ENCODE measurements around the gene PDIA6. TPM values are rescaled to one million over a fixed set of nuclear protein-coding genes. Genes with fewer than 3 reads are reported as not detected.

The PDIA6 gene
- total and polyA plus RNA-seq, 2 donors (not counting 1 experiment from before 2014, with no cell fraction given): 23.8 to 53.8 TPM

GRCh38 chr2:10742666-10743065, 69.9 kb downstream of the PDIA6 start:
- peaks cover 24% of the 10 kb centered on the region for H3K4me1 Mint-ChIP-seq
- Histone ChIP-seq H3K4me2 (replicated peaks; ENCODE audit: low read depth, low read length, poor library complexity, severe bottlenecking) (no peak overlapping the region), H2AFZ (ENCODE audit: insufficient read depth, low read depth, low read length, poor library complexity, severe bottlenecking) (no peak overlapping the region), H3K36me3 (replicated peaks in 1 of 2; ENCODE audit: control extremely low read depth in 1 of 2, control insufficient read depth in 1 of 2, extremely low read depth in 1 of 2, insufficient read depth in 2 of 2, low read length in 1 of 2) (no peaks in the 10 kb centered on the region), H3K79me2 (ENCODE audit: control insufficient read depth, insufficient read depth, low read length) (no peaks in the 10 kb centered on the region), H3K4me3 (ENCODE audit: control extremely low read depth in 1 of 5, extremely low read depth in 1 of 5, insufficient read depth in 1 of 5, low read depth in 2 of 5, low read length in 4 of 5) (no peak overlapping the region), H4K20me1 (ENCODE audit: control insufficient read depth, insufficient read depth, low read length, poor library complexity, severe bottlenecking) (no peaks in the 10 kb centered on the region), H3K4me1 (ENCODE audit: control insufficient read depth in 2 of 2, insufficient read depth in 2 of 2, low read length in 2 of 2) (peaks cover 18 to 19% of the 10 kb centered on the region in 2 donors), H3K9ac (ENCODE audit: low read length) (no peak overlapping the region), H3K27me3 (replicated peaks in 1 of 4; ENCODE audit: control extremely low read depth in 1 of 4, control insufficient read depth in 3 of 4, insufficient read depth in 4 of 4, low read length in 3 of 4) (no peaks in the 10 kb centered on the region), H3K27ac (ENCODE audit: low read length in 2 of 2) (no peak overlapping the region), H3K9me3 (ENCODE audit: control extremely low read depth in 1 of 3, control insufficient read depth in 2 of 3, insufficient read depth in 1 of 3, low read length in 2 of 3) (no peaks in the 10 kb centered on the region)
- TF ChIP-seq CTCF (IDR thresholded peaks at IDR 0.05): no peak
- no peak for TF ChIP-seq EZH2 (IDR thresholded peaks at IDR 0.05; ENCODE audit: borderline replicate concordance, insufficient read depth, low read depth, low read length, poor library complexity, severe bottlenecking)
- H3K4me3 Mint-ChIP-seq: no peak overlapping the region
- DNase-seq (no peak), ATAC-seq (ENCODE audit: low read depth) (no peak)
- 91% methylated on average over 7 of the region's 11 CpGs for WGBS (ENCODE audit: insufficient coverage)
- intact Hi-C loops (cut with micrococcal nuclease): loop anchor here (10.0 kb wide), 1 partner anchor 1188 kb away; the partner anchor contains the start of gene ADAM17
- no peak overlapping the region for H3K27ac Mint-ChIP-seq
- CTCF ChIA-PET: no interaction called here
- POLR2A ChIA-PET: no interaction called here
- no peaks in the 10 kb centered on the region for H3K9me3 Mint-ChIP-seq (ENCODE audit: insufficient read depth)
- no peaks in the 10 kb centered on the region for H3K27me3 Mint-ChIP-seq

GRCh38 chr2:10741139-10741538, 71.4 kb downstream of the PDIA6 start:
- 61% methylated on average over 2 of the region's 2 CpGs for WGBS (ENCODE audit: insufficient coverage)
- Histone ChIP-seq H3K27ac (ENCODE audit: low read length in 2 of 2) (no peak overlapping the region), H3K9ac (ENCODE audit: low read length) (no peak overlapping the region), H4K20me1 (ENCODE audit: control insufficient read depth, insufficient read depth, low read length, poor library complexity, severe bottlenecking) (no peaks in the 10 kb centered on the region), H3K9me3 (ENCODE audit: control extremely low read depth in 1 of 3, control insufficient read depth in 2 of 3, insufficient read depth in 1 of 3, low read length in 2 of 3) (no peaks in the 10 kb centered on the region), H3K27me3 (replicated peaks in 1 of 4; ENCODE audit: control extremely low read depth in 1 of 4, control insufficient read depth in 3 of 4, insufficient read depth in 4 of 4, low read length in 3 of 4) (no peaks in the 10 kb centered on the region), H2AFZ (ENCODE audit: insufficient read depth, low read depth, low read length, poor library complexity, severe bottlenecking) (no peak overlapping the region), H3K36me3 (replicated peaks in 1 of 2; ENCODE audit: control extremely low read depth in 1 of 2, control insufficient read depth in 1 of 2, extremely low read depth in 1 of 2, insufficient read depth in 2 of 2, low read length in 1 of 2) (no peaks in the 10 kb centered on the region), H3K4me3 (ENCODE audit: control extremely low read depth in 1 of 5, extremely low read depth in 1 of 5, insufficient read depth in 1 of 5, low read depth in 2 of 5, low read length in 4 of 5) (no peak overlapping the region), H3K4me2 (replicated peaks; ENCODE audit: low read depth, low read length, poor library complexity, severe bottlenecking) (no peak overlapping the region), H3K79me2 (ENCODE audit: control insufficient read depth, insufficient read depth, low read length) (no peaks in the 10 kb centered on the region), H3K4me1 (ENCODE audit: control insufficient read depth in 2 of 2, insufficient read depth in 2 of 2, low read length in 2 of 2) (peaks cover 15% of the 10 kb centered on the region in 2 donors)
- DNase-seq (no peak), ATAC-seq (ENCODE audit: low read depth) (no peak)
- Mint-ChIP-seq H3K9me3 (ENCODE audit: insufficient read depth) (no peaks in the 10 kb centered on the region), H3K27ac (no peak overlapping the region), H3K4me3 (no peak overlapping the region), H3K4me1 (peaks cover 17% of the 10 kb centered on the region), H3K27me3 (no peaks in the 10 kb centered on the region)
- intact Hi-C loops (cut with micrococcal nuclease): loop anchor here (10.0 kb wide), 1 partner anchor 1186 kb away; the partner anchor contains the start of gene ADAM17
- POLR2A ChIA-PET: no interaction called here
- TF ChIP-seq EZH2 (IDR thresholded peaks at IDR 0.05; ENCODE audit: borderline replicate concordance, insufficient read depth, low read depth, low read length, poor library complexity, severe bottlenecking) (no peak), CTCF (IDR thresholded peaks at IDR 0.05) (no peak)
- CTCF ChIA-PET: no interaction called here

Measured in B cell (primary cell).